Putamen (tissue), 1 donor: ENCODE results near the gene CDH24.

ENCODE experiments used
- DNase-seq: peaks from one replicate; pipeline ENCODE4 v3.0.0-alpha.2; 2016; ENCODE audit warnings: low spot score

Gene CDH24

GRCh38 chr14:23056956-23057756, at the start of gene CDH24:
CDH24 (minus strand) TSS chr14:23057520; CDS start chr14:23055733, 1,787 bp downstream.
- no peak for DNase-seq

- DNase-seq, result no peak
These were observed 49.4 kb upstream of the CDH24 start for GRCh38 chr14:23106747-23107045.

- DNase-seq, result no peak
These were observed 48.1 kb upstream of the CDH24 start for GRCh38 chr14:23105348-23105824.

- DNase-seq, result no peak
These were observed 47.4 kb upstream of the CDH24 start, which contains the start of gene CIROP for GRCh38 chr14:23104591-23105347. CIROP (minus strand) TSS chr14:23104989; CDS start chr14:23104920, 69 bp downstream.

- DNase-seq, result no peak
These were observed 46.8 kb upstream of the CDH24 start for GRCh38 chr14:23104070-23104590.

GRCh38 chr14:23103581-23103980, 46.3 kb upstream of the CDH24 start:
- no peak for DNase-seq

GRCh38 chr14:23102801-23103200, 45.5 kb upstream of the CDH24 start:
- no peak for DNase-seq

- DNase-seq, result no peak
These were observed 44.8 kb upstream of the CDH24 start for GRCh38 chr14:23101986-23102625.

- DNase-seq, result no peak
These were observed 44.1 kb upstream of the CDH24 start for GRCh38 chr14:23101213-23101970.

- no peak for DNase-seq
These were observed 42.0 kb upstream of the CDH24 start for GRCh38 chr14:23099212-23099861.

- no peak for DNase-seq
These were observed 40.5 kb upstream of the CDH24 start for GRCh38 chr14:23097786-23098185.

GRCh38 chr14:23095196-23096108, 38.1 kb upstream of the CDH24 start, which contains the start of gene C14orf119:
C14orf119 (plus strand) TSS chr14:23095505; CDS start chr14:23097659, 2,154 bp downstream.
- peak; percentile 100 for DNase-seq

GRCh38 chr14:23094666-23095195, 37.4 kb upstream of the CDH24 start, which contains the start of gene ACIN1:
ACIN1 (minus strand) TSS chr14:23095136; CDS start chr14:23095112, 24 bp downstream.
- DNase-seq, result peak; percentile 85

GRCh38 chr14:23093991-23094665, 36.8 kb upstream of the CDH24 start:
- DNase-seq, result no peak

GRCh38 chr14:23093526-23093925, 36.2 kb upstream of the CDH24 start:
- no peak for DNase-seq

GRCh38 chr14:23093104-23093503, 35.8 kb upstream of the CDH24 start:
- DNase-seq, result no peak

GRCh38 chr14:23091294-23092225, 34.2 kb upstream of the CDH24 start:
- DNase-seq, result no peak

GRCh38 chr14:23090254-23090636, 32.9 kb upstream of the CDH24 start:
- DNase-seq, result no peak
